NCI-H510A treated with DMSO at 0.1 percent for 48 hours (cell line): ENCODE measurements around the gene CPZ.
"Not testable (repeated sequence)": the region's sequence is repeated elsewhere in the genome, so short reads cannot be mapped to it uniquely, and the experiment has no call there.

Source experiments
- DNase-seq: peaks from one replicate; lab custom pipeline; 2025; lab: John Stamatoyannopoulos, UW

The CPZ gene

DNA sequence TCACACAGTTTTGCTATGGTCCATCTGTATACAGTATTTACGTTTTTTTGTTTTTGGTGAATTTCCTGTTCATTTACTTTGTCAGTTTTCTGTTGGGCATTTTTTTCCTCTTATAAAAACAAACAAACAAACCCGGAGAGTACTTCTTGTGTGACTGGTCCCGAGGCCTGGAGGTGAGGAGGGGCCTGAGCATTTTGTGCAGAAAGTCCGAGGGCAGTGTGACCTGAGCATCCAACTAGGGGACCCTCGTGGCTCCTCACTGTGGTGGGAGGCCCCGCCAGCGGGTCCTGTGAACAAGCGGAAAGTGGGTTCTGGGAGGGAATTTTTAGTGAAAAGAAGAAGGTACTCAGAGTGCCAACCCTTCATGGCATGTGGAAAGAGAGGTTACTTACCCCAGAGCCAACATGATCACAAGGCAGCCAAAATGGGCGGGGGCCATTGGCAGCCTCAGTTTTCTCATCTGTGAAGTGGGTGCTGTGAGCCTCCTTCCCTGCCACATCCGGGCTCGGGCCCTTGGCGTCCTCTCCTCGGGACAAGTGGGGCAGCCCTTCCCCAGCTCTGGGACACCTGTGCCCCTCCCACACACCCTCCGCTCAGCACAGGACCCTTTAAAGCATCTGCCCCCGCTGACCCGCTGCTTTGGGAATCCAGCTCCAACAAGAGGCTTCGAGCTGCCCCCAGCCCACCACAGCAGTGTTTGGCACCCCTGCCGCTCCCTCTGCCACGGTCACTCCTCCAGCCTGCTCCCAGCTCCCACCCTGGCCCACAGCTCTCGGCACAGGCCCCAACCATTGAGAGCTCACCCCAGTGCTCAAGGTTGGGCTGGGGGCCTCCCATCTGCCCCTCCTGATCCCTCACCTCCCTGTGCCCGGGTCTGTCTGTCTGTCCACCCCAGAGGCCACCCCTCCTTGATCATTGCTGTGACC, 35.2 kb upstream of the CPZ start:
- DNase-seq: no peak

GRCh38 chr4:8558080-8558960, 34.2 kb upstream of the CPZ start:
- DNase-seq: no peak

GRCh38 chr4:8559011-8559410, 33.6 kb upstream of the CPZ start:
- DNase-seq: no peak

DNA sequence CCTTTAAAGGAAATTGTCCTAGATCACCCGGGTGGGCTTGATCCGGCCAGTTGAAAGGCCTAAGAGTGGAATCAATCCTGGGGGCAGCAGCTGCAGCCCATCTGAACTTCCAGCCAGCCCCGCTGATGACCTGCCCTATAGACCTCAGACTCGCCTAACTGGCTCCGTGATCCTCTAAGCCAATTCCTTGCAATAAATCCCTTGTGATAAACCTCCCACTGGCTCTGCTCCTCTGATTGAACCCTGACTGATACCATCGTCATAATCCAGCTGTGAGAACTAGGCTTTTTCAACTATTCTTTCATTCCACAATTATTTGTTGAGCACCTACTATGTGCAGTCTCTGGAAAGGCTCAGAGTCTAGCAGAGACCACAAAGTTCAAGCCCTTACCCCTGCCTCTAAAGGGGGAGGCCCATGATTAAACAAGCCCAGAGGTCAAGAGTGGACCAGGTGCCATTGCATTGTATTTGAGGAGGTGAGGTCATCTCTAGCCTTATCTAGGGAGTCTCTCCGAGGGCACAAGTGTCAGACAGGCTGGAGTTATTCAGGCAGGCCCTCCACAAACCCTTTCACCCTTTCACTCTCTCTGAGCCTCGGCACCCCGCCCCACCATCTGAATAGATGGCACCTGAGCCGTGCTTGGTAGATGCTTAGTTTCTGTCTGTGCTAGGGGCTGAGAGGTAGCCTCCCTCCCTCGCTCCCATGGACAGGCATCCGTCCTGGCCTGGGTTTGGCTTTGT, 32.9 kb upstream of the CPZ start:
- no peak for DNase-seq

DNA sequence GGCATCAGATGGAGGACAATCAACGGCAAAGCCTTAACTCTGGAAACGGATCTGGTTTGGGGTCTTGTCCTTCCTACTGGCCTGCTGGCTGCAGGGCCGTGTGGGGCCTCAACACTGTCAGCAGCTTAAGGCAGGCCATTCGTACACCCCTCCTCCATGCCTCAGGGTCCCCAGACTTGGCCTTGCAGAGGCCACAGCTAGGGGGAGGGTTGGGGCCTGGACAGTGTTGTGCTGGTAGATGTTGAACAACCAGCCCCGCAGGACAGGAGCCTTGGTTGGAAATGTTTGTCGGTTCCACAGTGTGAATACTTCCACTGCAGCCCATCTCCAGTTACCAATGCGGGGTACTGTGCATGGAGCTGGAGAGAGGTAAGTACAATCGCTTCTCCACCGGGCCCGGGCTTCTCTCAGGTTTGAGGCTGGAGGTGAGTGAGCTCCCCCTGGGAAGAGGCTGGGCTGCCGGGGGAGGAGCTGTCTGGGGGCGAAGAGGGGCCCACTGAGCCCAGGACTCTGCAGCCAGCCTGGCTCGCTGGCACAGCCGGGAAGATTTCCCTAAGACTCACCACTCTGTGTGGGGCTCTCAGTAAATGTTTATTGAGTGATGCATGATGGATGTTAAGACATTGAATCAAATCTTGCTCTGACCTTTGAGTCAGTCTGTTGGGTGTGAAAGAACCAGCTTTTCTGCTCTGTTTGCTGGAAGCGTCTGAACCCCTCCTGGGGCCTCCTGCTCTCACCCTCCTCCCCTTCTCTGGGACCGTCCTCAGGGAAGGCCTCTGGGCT, 32.1 kb upstream of the CPZ start:
- no peak for DNase-seq

GRCh38 chr4:8564595-8564994, 28.0 kb upstream of the CPZ start:
- DNase-seq: no peak

DNA sequence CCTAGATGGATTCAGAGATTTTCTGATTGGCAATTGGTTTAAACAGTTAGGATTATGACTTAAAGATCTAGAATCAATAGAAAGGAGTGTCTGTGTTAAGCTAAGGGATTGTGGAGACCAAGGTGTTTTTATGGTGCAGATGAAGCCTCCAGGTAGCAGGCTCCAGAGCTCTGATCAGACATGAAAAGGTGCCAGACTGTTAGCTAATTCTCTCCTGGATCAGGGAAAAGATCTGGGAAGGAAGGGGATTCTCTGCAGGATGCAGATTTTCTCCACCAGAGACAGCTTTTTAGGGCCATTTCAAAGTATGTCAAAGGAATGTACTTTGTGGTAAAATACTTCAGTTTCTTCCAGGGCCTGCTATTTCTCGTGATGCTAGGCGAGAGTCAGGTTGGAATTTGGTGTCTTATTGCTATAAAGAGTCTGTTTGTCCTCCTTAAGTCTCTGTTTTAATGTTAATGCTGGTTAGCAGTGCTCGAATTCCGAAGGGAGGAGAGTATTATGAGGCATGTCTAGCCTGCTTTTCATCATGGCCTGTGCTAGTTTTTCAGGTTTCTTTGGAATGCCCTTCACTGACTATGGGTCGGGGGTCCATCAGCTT, 24.4 kb upstream of the CPZ start:
- DNase-seq: no peak

GRCh38 chr4:8570201-8570600, 22.4 kb upstream of the CPZ start:
- DNase-seq: no peak

DNA sequence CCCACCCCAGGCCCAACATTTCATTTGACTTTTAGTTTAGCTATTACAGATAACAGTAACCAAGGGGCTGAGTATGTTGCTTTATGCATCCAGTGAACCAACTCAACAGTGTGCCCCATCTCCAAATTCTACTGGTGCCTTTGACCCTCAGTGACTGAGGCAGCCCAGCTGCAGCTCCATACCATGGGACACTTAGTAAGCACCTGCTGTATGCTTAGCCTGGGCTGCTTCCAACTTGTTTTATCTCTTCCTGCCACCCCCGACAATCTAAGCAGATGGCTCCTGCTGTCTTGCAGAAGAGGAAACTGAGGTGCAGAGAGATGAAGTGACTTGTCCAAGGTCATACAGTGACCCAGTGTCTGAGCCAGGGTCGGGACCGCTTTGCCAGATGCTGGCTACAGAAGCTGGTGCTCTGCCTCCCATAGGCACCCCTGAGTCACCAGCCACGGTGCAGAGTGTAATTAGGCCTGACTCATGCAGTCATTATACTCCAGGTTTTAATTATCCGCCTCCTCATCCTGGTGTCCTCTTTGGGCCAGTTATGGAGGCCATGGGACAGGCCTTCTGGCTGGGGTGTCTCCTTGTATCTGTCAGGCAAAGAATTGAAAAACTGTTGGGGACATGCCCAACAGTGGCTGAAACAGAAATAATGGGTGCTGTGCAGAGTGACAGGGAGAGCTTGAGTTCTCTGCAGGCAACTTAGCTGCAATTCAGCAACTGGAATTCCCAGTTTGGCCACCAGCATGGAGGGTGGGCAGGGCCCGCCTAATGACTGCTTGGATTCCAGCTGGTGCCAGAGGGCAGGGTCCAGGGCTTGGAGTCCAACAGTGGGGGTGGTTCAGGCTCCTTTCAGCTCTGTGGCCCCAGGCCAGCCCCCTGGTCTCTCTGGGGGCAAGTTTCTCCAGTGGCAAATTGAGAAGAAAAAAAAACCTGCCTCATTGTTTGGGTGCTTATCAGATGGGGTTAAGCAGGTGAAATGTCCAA, 20.6 kb upstream of the CPZ start:
- no peak for DNase-seq

DNA sequence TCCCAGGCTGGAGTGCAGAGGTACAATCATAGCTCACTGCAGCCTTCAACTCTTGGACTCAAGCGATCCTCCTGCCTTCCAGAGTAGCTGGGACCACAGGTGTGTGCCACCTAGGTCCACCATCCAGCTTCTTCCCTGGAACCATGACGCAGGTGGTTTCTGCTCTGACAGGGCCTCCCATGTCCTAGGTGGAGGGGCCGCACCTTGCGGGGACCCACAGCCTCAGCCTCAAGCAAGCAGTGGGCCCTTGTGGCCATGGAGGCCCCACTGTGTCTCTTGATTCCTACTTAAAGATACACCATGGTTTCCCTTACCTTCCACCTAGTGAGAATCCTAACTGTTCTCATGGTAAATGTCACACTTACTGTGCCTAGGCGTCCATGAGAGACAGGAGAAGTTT, 19.3 kb upstream of the CPZ start:
- no peak for DNase-seq

GRCh38 chr4:8574796-8575370, 17.7 kb upstream of the CPZ start:
- DNase-seq: no peak

DNA sequence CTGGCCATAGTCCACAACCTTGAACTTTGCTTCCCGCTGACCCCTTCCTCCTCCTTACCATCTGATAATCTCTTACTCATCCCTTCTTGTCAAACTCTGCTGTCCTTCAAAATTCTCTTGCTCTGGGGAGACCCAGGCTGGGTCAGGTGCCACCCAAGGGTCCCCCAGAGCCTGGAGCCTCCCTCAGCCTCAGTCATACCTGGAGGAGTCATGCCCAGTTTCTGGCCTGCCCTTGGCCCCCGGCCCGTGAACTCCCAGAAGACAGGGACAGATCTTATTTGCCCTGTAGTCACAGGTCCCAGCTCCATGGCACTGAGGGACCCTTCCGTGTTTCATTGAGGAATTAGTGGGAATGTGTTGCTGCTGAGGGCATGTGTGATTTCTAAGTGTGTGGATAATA, 17.1 kb upstream of the CPZ start:
- no peak for DNase-seq

DNA sequence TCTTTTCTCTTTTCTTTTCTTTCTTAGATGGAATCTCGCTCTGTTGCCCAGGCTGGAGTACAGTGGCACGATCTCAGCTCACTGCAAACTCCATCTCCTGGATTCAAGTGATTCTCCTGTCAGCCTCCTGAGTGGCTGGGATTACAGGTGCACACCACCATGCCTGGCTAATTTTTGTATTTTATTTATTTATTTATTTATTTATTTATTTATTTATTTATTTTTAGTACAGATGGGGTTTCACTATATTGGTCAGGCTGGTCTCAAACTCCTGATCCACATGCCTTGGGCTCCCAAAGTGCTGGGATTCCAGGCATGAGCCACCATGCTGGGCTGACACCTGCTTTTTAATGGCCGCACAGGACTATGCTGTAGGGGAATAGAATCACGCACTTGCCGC, 16.0 kb upstream of the CPZ start:
- not testable (repeated sequence) for DNase-seq

DNA sequence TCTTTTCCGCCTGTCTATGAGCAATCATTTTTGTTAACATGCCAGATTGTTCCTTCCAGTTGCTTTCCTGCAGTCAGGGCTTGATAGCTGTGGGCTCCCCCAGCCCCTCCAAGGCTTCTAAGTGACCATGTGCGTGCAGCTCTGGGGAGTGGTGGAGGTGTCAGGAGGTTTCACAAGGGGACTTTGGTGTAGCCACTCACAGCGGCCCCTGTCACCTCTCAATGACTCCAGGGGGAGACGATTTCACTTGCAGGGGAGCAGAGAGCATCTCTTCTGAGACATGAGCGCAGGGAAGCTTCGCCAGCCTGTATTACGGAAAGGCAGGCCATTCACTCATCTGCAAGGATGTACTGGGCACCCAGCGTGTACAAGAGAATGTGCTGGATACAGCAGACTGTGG, 15.5 kb upstream of the CPZ start:
- no peak for DNase-seq

GRCh38 chr4:8577972-8578371, 14.6 kb upstream of the CPZ start:
- DNase-seq: no peak

DNA sequence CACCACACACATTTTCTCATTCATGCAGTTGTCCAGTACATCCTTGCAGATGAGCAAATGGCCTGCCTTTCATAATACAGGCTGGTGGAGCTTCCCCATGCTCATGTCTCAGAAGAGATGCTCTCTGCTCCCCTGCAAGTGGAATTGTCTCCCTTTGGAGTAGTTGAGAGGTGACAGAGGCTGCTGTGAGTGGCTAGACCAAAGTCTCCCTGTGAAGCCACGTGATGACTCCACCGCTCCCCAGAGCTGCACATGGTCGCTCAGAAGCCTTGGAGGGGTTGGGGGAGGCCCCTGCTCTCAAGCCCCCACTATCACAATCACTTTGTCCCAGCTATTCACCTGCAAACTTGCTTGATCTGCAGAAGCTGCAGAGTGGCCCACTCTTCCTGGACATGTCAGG, 13.8 kb upstream of the CPZ start:
- no peak for DNase-seq

GRCh38 chr4:8579526-8580320, 12.8 kb upstream of the CPZ start:
- DNase-seq: no peak

GRCh38 chr4:8580321-8581093, 12.1 kb upstream of the CPZ start, which contains the start of gene GPR78:
TSS of gene GPR78 (plus strand) at chr4:8580392. CDS start at chr4:8580983, 591 bp downstream.
- DNase-seq: no peak
